Measurements from ENCODE around the gene PPP2R5C.
"Not testable (repeated sequence)": the region's sequence is repeated elsewhere in the genome, so short reads cannot be mapped to it uniquely, and the experiment has no call there.

The PPP2R5C gene

DNA sequence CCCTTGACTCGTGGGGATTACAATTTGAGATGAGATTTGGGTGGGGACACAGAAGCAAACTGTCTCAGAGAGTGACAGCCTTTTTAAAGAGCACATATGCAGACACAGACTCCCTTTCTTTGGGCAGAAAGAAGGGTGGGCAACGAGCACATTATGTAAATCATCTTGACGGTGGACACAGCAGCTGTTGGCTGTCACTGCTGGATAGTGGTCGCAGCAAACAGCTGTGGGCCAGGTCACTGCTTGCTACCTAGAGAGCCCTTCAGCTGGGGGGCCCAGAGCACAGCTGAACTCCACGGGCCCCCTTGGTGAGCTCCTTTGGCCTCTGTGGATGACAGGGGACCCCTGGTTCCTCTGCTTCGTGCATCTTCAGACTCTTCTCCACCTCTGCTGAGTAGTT lies 23.1 kb downstream of the PPP2R5C start:
- DNase-seq, result no peak

DNA sequence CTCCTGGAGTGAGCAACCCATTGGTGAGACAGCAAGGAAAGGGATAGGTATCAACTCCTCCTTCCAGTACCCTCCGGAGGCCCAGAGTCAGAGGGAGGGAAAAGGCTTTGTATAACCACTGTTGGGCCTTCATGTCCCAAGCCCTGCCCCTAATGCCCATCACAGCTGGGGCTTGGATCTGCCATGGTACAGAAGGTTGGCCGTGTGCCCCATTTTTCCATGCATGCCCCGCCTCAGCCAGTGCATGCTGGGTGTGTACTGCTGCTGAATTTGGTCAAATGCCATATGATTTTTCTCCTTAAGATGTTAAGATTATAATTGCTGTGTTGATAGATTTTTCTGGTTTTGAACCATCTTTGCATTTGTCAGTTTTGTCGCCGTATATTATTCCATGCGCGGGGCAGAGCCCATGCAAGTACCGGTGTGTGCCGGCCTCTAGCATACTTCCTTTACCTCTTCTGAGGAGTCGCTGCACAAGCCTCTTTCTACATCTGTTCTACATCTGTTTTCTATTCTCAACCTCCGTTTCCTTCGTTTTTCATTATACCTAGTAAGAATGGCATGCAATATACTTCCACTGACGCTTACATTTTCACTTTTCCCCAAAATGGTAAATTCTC lies 26.6 kb downstream of the PPP2R5C start:
- no peak for DNase-seq

DNA sequence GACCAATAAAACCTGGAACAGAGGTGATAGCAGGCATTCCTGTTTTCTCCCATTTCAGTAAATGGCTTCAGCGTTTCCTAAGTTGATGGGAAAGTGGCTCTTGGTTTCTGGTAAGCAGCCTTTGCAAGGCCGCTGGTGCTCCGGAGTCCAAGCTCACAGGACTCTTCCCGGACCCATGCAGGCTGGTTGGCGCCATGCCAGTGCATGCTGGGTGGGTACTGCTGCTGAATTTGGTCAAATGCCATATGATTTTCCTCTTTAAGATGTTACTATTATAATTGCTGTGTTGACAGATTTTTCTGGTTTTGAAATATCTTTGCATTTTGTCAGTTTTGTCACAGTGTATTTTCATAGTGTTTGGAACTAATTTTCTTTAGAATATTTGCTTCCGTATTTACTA lies 27.7 kb downstream of the PPP2R5C start:
- DNase-seq, result no peak

DNA sequence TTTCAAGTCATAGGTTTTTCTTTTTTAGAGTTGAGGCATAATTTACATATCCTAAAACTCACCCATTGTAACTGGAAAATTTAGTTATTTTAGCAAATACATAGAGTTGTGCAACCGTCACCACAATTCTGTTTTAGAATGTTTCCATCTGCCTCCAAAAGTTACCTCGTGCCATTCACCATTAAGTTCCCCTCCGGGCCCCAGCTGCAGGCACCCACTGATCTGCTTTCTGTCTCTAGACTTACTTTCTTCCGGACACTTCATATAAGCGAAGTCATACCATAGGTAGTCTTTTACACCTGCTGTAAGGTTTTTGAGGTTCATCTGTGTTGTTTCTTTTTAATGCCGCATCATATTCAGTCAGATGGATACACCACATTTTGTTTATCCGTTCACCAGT lies 28.7 kb downstream of the PPP2R5C start:
- no peak for DNase-seq

DNA sequence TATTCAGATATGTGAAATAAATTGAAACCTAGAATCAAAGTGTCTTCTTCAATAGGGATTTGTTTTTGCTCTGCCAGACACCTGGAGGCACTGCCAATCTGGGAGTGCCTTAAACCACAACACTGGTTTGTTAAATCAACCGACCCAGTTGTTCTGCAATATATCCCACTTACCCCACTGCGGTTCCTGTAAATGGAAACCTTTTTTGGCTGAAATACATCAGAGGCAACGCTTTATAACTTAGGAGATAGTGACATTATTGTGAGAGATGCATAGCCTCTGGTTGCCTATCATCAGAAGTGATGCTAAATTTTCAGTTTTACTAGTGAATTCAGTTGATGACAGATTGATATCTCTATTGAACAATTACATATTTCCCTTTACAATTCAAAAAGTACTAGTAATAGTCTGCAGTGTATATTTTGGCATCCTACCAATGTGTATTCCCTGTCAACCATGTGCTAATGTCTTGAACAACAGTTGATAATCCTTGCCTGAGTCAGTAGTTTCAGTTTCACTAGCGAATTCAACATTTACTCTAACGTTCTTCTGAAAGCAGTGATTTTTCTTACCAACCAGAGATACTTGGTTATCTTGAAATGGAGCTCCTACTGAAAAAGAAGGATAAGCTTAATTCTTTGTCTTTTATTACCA lies 30.5 kb downstream of the PPP2R5C start:
- no peak for DNase-seq

DNA sequence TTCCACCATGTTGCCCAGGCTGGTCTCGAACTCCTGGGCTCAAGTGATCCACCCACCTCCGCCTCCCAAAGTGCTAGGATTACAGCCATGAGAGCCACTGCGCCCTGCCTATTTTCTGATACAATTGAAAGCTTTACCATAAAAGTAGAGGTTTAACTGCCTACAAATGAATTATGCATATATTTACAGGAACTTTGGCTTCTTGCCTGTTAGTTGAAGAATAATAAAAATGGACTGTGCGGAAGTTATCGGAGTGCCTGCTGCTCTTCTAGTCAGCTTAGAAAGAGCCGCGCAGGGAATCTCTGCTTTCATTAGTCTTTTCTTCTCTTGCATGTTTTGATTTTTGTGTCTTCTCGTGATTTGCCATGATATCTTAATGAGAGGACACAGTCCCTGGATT lies 34.5 kb downstream of the PPP2R5C start:
- no peak for DNase-seq

DNA sequence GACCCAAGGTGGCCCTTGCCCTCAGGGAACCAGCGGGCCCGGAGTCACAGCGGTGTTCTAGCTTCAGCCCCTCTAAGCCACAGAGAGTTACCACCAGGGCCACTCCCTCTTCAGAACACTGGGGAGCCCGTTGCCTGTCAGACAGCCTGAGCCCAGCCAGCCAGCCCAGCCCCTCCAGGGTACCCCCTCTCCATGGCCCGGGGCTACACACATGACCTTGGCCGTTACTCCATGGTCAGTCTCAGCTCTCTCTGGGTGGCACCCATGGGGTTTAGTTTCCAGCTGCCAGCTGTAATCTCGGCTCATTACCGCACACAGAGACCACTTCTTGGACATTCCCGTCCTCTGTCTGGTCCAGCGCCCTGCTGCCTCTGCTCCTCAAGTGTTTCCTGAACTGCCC lies 35.0 kb downstream of the PPP2R5C start:
- no peak for DNase-seq

DNA sequence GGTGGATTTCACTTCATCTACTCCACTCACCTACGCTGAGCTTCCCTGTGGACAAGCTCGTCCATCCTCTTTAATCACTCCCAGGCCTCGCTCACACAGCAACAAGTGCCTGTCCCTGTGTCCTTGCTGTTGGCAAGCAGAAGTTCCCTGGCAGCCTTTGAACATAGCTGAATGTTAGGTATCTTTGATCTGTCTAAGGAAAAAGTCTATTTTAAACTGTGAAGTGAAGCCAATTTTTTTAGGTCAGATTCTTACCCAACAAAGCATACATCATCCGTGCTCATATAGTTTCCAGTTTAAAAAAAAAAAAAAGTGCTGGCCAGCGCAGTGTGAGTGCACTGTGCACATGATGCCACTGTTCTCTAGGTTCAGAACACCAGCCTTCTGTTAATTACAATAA lies 36.3 kb downstream of the PPP2R5C start:
- no peak for DNase-seq

DNA sequence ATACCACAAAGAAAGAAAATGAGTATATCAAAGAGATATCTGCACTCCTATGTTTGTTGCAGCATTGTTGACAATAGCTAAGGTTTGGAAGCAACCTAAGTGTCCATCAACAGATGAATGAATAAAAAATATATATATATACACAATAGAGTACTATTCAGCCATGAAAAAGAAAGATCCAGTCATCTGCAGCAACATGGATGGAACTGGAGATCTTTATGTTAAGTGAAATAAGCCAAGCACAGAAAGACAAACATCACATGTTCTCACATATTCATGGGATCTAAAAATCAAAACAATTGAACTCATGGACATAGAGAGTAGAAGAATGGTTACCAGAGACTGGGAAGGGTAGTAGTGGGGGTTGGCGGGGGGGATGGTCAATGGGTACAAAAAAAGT lies 42.9 kb downstream of the PPP2R5C start:
- DNase-seq, result not testable (repeated sequence)

DNA sequence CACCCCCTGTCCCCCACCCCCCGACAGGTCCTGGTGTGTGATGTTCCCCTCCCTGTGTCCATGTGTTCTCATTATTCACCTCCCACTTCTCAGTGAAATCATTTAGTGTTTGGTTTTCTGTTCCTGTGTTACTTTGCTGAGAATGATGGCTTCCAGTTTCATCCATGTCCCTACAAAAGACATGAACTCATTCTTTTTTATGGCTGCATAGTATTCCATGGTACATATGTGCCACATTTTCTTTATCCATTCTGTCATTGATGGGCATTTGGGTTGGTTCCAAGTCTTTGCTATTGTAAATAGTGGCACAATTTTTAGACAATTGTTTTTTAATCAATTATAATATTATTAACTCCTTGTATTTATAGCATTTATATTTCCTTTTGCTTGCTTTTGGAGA lies 44.7 kb downstream of the PPP2R5C start:
- DNase-seq, result not testable (repeated sequence)

DNA sequence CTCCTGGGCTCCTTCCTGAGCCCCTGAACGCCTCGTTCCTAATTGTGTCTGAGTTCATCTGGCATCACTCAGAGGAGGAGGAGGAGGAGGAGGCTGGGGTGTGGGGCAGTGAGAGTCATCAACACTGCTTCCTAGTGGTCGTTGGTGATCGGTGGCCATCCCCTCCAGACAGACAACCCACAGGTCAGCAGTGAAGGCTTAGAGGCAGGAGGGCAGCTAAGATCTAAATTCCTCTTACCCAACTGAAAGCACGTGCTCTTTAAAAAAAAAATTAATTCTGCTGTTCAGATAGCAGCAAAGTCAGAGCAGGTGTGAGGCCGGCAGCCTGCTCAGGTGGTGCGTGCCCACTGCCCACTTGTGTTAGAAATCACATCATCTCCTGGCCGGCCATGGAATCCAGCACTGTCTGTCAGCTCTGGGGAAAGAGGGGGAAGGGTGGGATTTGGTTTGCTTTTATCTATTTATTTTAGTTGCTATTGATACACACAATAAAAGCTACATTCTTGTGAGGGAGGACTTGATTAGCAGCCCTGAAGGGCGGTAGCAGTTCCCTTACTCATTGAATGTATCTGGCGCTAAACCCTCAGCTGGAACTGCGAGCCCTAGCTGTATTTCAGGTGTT lies 46.6 kb downstream of the PPP2R5C start:
- DNase-seq, result no peak

DNA sequence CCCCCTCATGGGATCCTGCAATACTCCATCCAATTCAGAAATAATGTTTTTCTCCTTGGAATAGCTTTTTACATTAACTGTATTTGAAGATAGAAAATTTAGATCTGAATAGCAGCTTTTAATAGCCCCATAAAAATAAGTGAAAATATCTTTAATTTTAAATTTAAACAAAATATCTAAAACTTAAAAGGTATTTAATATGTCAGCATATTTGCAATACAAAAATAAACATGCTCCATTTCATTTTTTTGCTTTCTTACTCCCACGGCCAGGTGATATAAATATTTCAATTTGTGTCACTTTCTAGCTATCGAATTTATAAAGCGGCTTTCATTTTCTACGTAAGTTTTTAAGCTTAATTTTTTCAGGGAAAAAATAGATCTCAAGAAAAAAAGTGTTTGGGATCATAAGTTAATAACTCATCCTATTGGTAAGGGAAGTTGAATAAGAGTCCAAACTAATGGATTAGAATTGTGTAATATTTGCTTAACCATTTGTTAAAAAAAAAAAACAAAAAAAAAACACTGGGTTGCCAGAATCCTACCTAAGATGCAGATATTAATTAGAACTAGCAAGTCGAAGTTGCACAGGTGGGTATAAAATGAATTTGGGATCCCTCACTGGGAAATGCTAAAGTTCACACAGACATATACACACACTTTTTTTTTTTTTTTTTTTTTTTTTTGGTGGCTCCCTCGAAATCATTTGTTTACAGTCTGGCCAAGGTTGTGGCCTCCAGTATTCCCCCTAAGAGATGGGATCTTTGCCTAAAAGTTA lies 47.6 kb downstream of the PPP2R5C start:
- DNase-seq, result no peak

DNA sequence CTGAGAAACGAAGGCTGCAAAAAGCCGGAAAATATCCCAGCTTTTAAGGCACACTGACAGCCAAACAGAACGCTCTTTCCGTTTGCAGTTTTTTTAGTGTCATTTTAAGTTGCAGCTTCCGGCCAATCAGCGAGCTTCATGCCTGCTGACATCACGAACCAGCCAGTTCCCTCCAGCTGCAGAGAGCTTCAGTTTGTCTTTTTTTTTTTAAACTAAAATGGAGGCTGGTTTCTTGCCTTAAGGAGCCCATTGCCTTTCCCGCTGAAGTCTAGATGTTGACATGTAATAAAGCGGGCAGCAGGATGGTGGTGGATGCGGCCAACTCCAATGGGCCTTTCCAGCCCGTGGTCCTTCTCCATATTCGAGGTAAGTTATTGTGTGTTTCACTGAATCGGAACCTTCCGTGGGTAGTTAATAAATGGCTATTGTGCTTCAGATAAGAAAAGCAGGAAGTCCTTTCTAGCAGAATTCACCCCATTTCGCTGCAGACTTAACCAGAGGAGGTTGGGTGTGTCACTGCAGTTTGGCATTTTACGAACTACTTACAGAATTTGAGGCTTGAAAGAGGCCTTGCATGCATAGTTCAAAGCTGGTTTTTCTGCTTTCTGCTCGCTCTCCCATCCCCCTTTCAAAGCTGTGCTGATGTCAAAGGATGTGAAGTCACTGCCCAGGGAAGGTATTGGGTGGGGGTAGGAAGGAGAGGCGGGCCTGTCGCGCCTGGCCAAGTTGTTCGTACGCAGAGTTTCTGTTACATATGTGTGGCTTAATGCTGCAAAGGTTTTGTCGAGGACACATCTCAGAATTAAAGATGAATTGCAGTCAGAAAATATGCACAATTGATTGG lies 48.4 kb downstream of the PPP2R5C start:
- DNase-seq, result peak; percentile 80

DNA sequence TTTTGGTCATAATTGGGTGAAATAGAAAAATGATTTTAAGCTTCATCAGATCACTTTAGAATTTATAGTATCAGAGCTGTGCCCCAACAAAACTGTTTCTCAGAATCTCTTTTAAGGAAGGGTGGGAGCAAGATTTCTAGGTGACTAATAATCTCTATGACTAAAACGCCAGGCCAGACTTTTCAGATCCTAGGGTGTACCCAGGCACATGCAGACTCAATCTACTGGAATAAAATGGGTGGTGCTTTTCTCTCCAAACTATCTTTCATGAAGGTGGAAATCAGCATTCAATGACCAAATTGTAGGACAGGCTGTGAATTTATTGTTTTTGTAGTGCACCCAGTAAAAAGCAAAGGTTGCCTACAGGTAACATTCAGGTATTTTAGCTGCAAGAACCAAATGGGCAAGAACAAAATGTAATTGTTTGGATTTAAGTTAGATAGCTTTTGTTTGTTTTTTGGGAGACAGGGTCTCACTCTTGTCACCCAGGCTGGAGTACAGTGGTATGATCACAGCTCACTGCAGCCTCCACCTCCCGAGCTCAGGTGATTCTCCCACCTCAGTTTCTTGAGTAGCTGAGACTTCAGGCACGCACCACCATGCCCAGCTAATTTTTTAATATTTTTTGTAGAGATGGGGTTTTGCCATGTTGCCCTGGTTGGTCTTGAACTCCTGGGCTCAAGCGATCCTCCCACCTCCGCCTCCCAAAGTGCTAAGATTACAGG lies 49.5 kb downstream of the PPP2R5C start:
- peak; percentile 23 for DNase-seq

DNA sequence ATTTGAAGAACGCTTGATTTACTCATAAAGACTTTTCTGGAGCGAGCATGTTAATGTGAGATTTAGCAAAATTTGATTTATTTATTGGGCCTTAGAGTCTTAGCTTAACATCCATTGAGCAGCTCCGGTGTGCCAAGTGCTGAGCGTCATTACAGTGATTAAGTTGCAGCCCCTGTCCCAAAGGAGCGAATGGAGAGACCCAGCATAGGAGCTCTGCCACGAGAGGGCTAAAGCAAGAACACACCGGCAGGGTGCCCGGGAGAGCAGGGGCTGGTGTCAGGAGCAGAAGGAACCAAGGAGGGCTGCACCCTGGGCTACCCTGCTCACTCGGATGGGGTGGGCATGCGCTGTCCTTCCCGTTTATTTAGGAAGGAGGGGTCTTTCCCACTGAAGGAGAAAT lies 50.6 kb downstream of the PPP2R5C start:
- DNase-seq, result no peak

DNA sequence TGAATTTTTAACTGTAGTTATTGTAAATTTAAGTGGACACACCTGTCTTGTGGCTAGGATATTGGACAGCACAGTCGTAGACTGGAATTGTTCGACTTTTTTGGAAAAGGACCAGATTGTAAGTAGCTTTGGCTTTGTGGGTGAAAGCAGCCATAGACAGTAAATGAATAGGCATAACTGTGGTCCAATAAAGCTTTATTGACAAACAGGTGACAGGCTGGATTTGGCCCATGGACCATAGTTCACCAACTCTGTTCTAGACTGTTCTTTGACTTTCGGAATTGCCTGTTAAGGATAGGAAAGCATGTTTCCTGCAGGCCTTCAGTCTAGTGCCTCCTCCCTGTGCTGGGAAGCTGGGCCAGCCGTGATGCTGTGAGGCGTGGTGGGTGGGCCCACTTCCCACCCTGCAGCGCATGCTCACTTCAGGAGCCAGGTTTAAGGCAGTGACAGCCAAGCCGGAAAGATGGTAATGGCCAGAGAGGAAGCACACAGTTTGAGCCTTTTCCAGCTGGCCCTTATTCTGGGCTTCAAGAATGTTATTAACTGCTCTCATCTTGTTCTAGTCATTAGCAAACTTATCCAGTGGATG lies 51.8 kb downstream of the PPP2R5C start:
- DNase-seq, result no peak

DNA sequence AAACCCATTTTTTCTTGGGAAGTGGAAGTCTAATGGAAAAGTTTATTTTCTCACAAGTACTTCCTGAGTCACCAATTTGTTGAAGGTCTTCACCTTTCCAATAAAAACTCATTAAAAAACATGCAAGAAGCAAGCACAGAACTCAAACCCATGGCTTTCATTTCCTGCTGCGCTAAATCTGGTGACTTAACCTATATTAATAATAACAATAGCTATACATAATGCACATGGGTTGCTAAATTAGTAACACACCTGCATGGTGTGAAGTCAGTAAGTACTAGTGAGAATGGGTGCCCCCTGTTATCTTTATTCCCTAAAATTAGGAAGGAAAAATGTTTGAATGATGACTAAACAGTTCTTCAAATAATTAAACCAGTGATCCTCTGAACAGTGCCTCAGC lies 52.3 kb downstream of the PPP2R5C start:
- DNase-seq, result no peak

DNA sequence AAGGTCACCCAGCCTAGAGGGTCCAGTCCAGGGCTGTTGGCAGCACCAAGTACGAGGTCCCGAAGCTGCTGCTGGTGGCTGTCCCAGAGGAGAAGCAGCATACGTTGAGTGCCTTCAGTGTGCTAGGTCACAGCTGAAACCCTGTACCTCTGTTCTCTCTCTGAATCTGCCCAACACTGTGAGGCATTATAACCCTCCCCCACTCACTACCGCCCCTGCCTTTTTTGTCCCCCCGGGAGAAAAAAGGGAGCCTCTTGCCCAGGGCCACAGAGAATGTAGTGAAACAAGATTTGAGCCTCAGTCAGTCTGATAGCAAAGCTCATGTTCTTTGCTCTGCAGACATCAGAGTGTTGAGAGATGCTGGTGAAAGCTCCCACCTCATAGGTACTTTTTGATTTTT lies 53.4 kb downstream of the PPP2R5C start:
- DNase-seq, result no peak

DNA sequence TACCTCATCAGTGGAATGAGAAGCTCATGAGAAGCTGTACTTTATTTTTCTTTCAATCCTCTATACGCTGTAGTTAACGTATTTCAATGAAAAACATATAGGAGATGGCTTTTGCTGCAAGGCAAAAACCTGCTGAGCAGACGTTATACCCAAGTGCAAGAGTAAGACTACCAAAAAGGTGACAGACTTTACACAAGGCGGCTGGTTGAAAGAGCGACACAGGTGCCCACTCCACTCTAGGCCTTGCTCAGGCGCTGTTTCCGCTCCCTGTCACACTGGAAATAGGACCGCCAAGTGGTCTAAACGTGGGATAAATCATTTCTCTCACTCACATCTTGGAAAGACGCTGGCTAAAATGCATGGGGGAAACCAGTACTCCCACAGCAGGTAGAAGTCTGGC lies 54.5 kb downstream of the PPP2R5C start:
- no peak for DNase-seq

DNA sequence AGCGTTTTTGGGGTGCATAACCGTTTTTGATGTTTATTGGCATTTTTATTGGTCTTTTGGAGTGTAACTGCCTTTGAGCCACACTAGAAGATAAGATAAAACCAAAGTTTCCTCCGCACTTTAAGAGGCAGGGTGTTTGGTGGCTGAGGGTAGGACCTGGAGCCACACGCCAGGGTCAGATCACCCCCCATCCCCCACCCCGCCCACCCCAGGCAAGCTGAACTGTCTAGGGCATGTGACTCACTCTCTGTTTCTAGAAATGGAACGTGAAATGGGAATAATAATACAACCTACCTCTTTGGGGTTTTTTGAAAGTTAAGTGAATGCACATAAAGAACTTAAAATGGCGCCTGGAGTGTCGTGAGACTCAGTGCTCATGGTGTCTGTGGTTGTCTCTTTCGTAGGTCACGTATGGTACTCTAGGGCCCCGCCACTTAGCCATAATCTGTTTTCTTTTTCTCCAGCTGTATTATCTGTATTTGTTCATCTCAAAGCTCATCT lies 56.0 kb downstream of the PPP2R5C start:
- DNase-seq, result peak; percentile 41

DNA sequence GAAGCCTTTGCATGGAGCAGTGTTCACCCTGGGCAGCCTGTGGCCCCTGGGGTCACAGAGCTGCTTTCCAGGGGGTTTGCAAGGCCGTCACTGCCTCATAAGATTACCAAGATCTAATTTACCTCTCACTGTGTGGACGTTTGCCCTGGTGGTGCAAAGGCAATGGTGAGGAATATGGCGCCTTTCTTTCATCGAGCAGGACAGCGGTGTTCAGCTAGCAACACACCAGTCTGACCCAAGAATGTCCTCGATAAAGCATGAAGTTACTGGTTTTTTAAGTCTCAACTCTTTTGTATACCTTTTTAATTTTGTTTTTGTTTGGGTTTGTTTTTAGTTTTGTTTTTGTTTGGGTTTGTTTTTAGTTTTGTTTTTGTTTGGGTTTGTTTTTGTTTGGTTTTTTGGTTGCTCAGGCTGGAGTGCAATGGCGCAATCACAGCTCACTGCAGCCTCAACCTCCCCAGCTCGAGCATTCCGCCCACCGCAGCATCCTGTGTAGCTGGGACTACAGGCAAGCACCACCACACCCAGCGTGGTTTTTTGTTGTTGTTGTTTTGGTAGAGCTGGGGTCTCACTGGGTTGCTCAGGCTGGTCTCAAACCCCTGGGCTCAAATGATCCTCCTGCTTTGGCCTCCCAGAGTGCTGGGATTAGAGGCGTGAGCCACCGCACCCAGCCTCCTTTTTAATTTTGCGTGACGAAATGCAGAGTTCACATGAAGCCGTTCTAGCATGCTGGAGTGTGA lies 57.9 kb downstream of the PPP2R5C start:
- peak; percentile 74 for DNase-seq
